Fibroblast of pulmonary artery (primary cell): Measurements from ENCODE around the gene NAA10.

Experiments
- DNase-seq: peaks from one replicate; pipeline ENCODE4 v3.0.0-alpha.2; 2010; ENCODE audit warnings: low read depth
- H3K4me3 ChIP-seq: replicated peaks from 2 replicates; pipeline ENCODE4 v1.5.1; 2011; ENCODE audit warnings: low read depth, mild to moderate bottlenecking, control low read depth, low read length, moderate library complexity
- TF ChIP-seq, protein P1 (sequence below): IDR thresholded peaks from 2 replicates; pipeline ENCODE4 v1.5.1; 2011; ENCODE audit warnings: mild to moderate bottlenecking, control low read depth, low read length, inconsistent platforms; ENCODE audit errors: missing control alignments

NAA10 gene

DNA sequence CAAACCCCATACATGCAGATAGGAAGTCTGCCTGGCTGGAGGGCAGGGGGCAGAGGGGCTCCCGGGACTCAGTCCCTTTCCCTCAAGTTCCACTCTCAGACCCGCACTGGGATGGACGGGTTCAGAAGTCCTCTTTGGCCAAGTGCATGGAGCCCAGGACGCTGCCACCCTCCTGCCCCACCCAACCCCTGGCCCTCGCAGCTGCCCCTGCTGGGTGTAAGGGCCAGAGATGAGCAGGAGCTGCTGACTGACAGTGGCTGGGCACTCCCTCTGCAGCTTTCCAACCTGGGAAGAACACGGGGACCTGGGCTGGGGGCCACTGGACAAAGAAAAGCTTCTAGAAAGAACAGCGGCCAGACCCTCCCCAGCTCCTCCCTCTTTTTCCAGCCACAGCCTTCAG lies 52.3 kb downstream of the NAA10 start:
- DNase-seq: no peak
- TF ChIP-seq, protein P1, sequence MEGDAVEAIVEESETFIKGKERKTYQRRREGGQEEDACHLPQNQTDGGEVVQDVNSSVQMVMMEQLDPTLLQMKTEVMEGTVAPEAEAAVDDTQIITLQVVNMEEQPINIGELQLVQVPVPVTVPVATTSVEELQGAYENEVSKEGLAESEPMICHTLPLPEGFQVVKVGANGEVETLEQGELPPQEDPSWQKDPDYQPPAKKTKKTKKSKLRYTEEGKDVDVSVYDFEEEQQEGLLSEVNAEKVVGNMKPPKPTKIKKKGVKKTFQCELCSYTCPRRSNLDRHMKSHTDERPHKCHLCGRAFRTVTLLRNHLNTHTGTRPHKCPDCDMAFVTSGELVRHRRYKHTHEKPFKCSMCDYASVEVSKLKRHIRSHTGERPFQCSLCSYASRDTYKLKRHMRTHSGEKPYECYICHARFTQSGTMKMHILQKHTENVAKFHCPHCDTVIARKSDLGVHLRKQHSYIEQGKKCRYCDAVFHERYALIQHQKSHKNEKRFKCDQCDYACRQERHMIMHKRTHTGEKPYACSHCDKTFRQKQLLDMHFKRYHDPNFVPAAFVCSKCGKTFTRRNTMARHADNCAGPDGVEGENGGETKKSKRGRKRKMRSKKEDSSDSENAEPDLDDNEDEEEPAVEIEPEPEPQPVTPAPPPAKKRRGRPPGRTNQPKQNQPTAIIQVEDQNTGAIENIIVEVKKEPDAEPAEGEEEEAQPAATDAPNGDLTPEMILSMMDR: no peak
- H3K4me3 ChIP-seq: no peak overlapping the region

- no peak for DNase-seq
- H3K4me3 ChIP-seq: no peak overlapping the region
- TF ChIP-seq, protein P1: no peak
These were observed 52.7 kb downstream of the NAA10 start for GRCh38 chrX:153882086-153882498.

GRCh38 chrX:153881281-153881680 lies 53.6 kb downstream of the NAA10 start:
- TF ChIP-seq, protein P1: no peak
- DNase-seq: no peak
- H3K4me3 ChIP-seq: no peak overlapping the region

DNA sequence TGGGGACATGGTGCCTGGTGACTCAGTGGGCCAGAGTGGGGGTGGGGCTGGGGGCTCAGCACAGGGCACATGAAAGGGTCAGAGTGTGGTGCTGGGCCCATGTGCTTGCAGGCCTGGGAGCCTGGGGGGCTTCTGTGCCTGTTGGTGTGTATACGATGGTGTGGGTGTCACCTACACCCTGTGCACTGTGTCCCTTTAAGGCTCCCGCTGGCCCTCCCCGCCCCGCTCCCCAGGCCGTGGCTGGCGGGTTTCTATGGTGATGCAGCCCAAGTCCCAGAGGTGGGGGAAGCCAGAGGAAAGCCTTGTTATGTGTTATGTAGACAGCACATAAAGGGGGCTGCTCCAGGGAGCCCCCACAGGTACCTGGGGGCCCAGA lies 54.4 kb downstream of the NAA10 start:
- no peak overlapping the region for H3K4me3 ChIP-seq
- DNase-seq: no peak
- TF ChIP-seq, protein P1: no peak

DNA sequence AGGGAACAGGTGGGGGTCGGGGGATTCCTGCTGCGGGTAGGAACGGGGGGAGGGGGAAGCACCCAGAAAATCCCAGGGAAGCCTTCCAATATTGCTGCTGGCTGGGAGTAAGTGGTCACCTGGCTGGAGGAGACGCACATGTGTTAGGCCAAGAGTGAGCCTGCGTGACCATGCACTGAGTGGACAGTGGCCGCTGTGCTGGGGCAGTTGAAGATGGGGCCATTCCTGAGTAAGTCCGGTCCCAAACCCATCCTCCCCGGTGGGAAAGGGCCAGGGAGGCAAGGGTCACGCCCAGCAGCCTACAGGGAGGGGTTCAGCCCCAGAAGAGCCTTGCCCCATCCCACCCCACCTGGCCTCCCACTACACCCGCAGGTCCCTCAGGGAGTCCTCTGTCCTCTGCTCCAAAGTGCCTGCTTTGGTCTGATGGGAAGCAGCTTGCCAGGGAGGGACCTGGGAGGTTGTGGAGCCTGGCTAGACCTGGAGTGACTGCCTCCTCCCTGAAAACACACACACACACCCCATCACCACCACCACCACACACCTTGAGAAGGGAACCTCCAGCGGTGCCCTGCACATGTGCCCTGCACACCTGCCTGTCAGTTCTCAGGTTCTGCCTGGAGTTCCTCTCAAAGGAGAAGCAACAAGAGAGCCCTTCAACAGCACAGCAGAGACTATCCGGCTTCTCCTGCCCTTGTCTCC lies 54.9 kb downstream of the NAA10 start:
- no peak for DNase-seq
- no peak overlapping the region for H3K4me3 ChIP-seq
- TF ChIP-seq, protein P1: no peak
